RCC 7860 (cell line): ENCODE data around the gene CSTF1.

ENCODE experiments used
- DNase-seq: peaks from one replicate; pipeline ENCODE4 v3.0.0-alpha.2; 2015; ENCODE audit warnings: low spot score
- FAIRE-seq: peaks from 2 replicates; lab custom pipeline; 2012; peaks lifted over from hg19 to GRCh38; lab: Jason Lieb, UNC

The CSTF1 gene

DNA sequence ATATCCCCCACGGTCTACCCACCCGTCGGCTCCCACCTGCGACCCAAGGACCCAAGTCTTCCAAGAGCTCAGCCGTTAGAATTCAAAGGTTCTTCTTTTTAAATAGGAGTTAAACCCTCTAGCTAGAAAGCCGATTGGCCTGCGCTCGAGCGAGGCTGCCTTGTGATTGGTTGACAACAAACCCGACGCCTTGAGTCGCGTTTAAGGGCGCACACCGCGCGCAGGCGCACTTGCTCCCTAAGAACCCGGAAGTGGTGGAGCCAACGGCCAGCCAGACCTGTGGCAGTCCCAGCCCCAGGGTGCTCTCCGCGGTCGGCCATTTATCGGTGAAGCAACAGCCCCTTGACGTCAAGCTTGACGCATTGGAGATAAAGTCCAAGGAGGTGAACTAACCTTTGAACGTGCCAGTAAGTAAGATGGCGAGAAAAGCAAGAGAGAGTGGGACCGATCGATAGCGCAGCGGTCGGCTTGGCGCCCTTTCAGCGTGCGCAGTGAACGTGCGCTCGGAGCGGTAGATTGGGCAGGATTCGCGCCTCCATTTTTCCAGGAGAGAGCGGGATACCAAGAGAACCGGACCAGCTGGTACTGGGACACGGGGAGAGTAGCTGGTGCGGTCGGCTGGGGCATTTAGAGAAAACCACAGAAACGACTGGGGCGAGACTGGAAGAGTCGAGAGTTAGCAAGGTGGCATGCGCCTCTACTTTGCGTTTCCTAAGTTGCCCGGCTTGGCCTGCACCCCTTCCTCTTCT, at the start of gene CSTF1, which contains the start of gene AURKA:
CSTF1 (plus strand) TSS at position 514 of the 749 bp plus-strand sequence. CDS start 2,908 bp downstream, outside the sequence.
AURKA (minus strand) TSS at position 84 of the 749 bp plus-strand sequence. CDS start 4,018 bp downstream, outside the sequence.
- FAIRE-seq (peak; percentile 87), DNase-seq (peak; percentile 98)

- DNase-seq (no peak), FAIRE-seq (no peak)
These were observed 49.7 kb upstream of the CSTF1 start for GRCh38 chr20:56342783-56343182.

- no peak for DNase-seq
- FAIRE-seq: no peak
These were observed 48.5 kb upstream of the CSTF1 start for GRCh38 chr20:56343861-56344381.

DNA sequence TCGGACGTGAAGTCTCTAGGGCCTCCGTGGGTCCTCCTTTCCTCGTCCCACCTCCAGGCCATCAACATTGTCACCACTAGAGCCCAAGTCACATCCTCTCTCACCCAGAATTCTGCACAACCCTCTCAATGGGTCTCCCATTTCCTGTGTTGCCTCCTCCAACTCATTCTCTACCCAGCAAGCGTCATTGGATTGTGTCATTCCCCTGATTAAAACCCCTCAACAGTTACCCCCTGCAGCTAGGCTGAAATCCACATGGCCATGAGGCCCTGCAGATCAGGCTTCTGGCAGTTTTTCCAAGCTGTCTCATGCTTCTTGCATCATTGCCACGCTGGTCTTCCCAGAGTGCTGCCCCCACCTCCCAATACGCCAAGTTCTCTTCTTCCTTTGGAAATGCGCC, 46.5 kb upstream of the CSTF1 start:
- FAIRE-seq (no peak), DNase-seq (no peak)

DNA sequence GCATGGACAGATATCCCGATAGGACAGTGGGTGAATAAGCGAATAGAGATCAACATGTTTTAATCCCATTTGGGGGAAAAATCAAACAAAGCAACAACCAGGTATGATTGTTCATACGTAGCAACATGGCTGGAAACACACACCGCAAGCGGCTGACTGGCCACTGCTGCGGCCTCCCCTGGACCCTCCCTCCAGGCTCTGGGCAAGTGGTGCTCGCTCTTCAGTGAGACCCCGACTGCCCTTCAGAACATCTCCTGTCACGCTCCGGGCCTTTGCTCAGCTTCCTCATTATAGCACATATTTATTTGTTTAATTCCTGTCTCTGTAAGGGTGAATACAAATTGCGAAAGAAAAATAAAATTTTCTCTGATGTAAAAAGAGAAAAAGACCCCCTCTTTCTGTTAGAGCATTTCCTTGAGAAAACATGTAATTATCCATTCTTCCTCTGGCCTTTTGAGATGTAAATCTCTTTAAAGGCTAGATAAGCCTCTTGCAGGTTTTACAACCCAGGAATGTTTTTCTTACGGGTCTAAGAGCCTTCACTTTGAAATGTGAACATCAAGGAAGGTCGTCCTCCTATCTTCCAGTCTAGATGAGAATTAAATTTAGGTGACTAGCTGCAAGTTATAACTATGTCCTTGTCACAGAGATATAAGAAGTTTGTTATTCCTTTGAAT, 44.7 kb upstream of the CSTF1 start:
- FAIRE-seq: no peak
- DNase-seq: no peak

GRCh38 chr20:56348305-56348693, 44.1 kb upstream of the CSTF1 start:
- no peak for FAIRE-seq
- no peak for DNase-seq

- FAIRE-seq: no peak
- no peak for DNase-seq
These were observed 43.7 kb upstream of the CSTF1 start for GRCh38 chr20:56348746-56349145.

DNA sequence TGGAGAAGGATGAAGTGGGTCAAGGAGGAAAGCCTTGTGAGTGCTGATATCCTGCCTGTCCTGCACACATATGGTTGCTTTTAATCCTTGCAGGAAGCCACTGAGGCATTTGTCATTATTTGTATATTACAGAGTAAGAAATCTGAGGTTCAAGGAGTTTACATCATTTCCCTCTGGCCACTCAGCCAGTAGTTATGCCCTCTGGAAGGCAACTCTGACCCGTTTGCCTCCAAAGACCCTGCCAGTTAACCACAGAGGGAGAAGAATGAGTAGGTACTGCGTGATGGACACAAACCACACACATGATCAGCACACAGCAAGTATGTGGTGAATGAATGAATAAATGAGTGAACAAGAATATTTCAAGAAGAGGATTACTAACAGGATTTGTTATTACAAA, 41.6 kb upstream of the CSTF1 start:
- DNase-seq (peak; percentile 69), FAIRE-seq (no peak)

- FAIRE-seq: no peak
- DNase-seq: no peak
These were observed 39.9 kb upstream of the CSTF1 start for GRCh38 chr20:56352345-56353055.

- FAIRE-seq (no peak), DNase-seq (no peak)
These were observed 39.1 kb upstream of the CSTF1 start for GRCh38 chr20:56353356-56353755.

DNA sequence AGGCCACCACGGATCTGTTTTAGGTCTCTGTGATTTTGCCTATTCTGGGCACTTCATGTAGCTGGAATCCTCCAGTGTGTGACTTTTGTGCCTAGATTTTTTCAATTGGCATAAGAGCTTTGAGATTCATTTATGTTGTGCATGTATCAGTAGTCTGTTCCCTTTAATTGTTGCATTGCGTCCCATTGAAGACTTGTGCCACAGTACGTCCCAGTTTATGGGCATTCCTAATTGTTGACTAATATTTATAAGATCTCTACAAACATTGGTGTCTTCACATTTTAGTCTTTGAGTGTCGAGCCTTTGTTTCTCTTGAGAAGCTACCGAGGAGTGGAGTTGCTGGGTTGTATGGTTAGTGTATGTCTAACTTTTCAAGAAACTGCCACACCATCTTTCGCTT, 34.4 kb upstream of the CSTF1 start:
- FAIRE-seq (no peak), DNase-seq (no peak)

DNA sequence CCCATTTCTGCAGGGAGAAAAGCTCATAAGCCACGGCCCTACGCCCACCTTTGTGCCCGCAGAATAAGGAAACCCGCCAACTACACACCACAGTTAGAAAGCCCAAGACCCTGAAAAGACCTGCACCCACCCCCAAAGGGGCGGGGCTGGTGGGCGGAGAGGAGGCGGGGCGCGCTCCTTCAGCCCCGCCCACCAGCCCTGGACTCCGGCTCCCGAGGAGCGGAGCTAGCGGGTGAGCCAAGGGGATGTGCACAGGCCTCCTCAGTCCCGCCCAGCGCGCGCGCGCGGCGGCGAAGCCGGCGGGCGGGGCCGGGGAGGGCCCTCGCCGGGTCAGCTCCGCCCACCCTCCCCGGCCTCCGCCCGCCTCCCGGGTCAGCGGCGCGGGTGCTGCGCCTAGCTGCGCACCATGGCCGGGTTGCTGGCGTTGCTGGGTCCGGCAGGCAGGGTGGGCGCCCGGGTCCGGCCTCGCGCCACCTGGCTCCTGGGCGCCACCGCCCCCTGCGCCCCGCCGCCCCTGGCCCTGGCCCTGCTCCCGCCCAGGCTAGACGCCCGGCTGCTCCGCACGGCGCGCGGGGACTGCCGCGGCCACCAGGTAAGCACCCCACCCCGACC, 33.7 kb upstream of the CSTF1 start, which contains the start of gene FAM210B:
FAM210B (plus strand) TSS at position 375 of the 612 bp plus-strand sequence; CDS start at position 407, 32 bp downstream.
- DNase-seq (peak; percentile 70), FAIRE-seq (no peak)

DNA sequence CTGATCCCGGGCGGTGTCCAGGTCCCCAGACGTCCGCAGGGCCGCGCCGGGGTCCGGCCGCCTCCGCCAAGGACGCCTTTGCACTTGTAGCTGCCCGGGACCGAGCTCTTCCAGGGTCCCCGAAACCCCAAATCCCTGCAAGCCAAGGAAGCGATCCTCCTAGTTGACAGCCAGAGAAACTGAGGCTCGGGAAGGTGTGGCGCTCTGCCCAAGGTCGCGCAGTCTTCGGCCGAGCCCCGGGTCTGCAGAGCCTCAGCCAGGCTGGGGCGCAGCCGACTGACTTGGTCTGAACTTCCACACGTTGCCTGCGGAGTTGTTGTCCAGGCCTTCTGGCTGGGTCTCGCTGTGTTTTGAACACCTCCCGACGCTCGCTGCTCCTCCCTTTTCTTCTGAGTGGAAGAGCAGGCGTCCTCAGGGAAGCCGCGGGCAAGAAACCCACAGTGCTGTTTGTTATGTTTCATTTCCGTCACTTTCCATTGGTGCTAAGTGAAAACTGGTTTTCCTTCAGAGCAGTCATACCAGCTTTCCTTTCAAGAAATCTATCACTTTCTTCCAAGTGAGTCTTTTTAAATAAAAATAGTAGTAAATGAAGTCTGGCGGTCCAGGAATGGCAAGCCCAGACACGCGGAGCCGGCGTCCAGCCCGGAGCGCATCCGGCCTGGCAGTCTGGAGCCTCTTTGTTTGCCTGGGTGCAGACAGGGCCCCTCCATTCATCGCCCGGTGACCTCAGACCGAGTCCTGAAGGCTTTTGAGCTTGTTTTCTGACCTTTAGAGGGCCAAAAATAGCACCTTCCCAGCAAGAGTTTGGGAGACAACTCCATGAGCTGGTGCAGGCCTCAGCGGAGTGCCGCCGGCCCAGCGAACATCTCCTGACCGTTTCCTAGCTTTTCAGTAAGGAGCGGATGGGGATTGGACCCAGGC, 33.0 kb upstream of the CSTF1 start:
- peak; percentile 11 for DNase-seq
- FAIRE-seq: no peak

- FAIRE-seq (no peak), DNase-seq (no peak)
These were observed 32.1 kb upstream of the CSTF1 start for GRCh38 chr20:56360133-56360907.

DNA sequence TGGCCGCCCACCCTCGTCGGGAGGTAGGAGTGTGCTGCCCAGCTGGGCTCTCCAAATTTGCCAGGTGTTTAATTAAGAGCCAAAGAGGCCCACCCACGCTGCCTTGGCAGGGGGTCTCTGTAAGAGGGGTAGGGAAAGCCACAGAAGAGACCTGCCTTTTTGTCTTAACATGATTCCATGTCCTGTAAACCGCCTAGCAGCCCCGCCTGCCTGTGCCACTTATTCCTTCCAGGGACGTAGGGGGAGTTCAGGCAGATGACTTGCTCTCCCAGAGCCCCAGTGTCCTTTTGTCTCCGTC, 31.6 kb upstream of the CSTF1 start:
- FAIRE-seq: no peak
- no peak for DNase-seq

DNA sequence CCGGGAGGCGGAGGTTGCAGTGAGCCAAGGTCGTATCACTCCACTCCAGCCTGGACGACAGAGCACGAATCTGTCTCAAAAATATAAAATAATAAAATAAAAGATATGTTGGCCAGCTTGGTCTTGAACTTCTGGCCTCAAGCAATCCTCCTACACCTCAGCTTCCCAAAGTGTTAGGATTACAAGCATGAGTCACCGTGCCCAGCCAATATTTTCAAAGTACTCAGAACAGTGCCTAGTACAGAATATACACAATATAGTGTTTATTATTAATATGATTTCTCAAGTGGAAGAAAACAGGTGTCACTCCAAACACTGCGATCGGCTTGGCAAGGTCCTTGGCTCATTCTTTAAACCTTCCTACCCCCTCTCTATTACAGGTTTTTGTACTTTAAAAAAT, 30.5 kb upstream of the CSTF1 start:
- no peak for FAIRE-seq
- DNase-seq: no peak

GRCh38 chr20:56362833-56363413, 29.5 kb upstream of the CSTF1 start:
- no peak for DNase-seq
- FAIRE-seq: no peak

GRCh38 chr20:56363491-56363890, 29.0 kb upstream of the CSTF1 start:
- FAIRE-seq (no peak), DNase-seq (no peak)
